Tibial artery (tissue), 4 donors: Measurements from ENCODE around the gene PRDM16.

Source experiments
- DNase-seq, 2 donors: peaks; one replicate each; pipeline ENCODE4 v3.0.0-alpha.2; 2019
- H3K27ac ChIP-seq, 2 donors: fragments of 200-600 bp; sonication (generic) in 1 of 2; 1 replicate in 1 of 2; 2 replicates in 1 of 2; pipeline ENCODE4 v1.5.1; 2018 to 2019; ENCODE audit warnings: mild to moderate bottlenecking in 1 of 2
- H3K27me3 ChIP-seq, 2 donors: fragments of 200-600 bp; sonication (generic) in 1 of 2; one replicate each; pipeline versions ENCODE4 v1.5.1 to v1.6.0; 2016 to 2019
- H3K36me3 ChIP-seq, 3 donors: fragments of 200-600 bp; sonication (generic) in 2 of 3; one replicate each; pipeline ENCODE4 v1.5.1; 2016 to 2019; ENCODE audit warnings: mild to moderate bottlenecking in 2 of 3
- H3K4me1 ChIP-seq, 4 donors: fragments of 200-600 bp; sonication (generic) in 2 of 4; 1 replicate in 3 of 4; 2 replicates in 1 of 4; pipeline ENCODE4 v1.5.1; 2016 to 2019
- H3K4me3 ChIP-seq, 2 donors: fragments of 200-600 bp; sonication (generic) in 1 of 2; 1 replicate in 1 of 2; 2 replicates in 1 of 2; pipeline ENCODE4 v1.5.1; 2018 to 2019; ENCODE audit warnings: mild to moderate bottlenecking in 2 of 2
- H3K9me3 ChIP-seq, 3 donors: fragments of 200-600 bp; sonication (generic) in 1 of 3; one replicate each; pipeline ENCODE4 v1.5.1; 2016 to 2019
- CTCF ChIP-seq, 2 experiments: fragments of 200-600 bp in 1 of 2; fragments of 450-650 bp in 1 of 2; IDR thresholded peaks; one replicate each; pipeline ENCODE4 v1.5.1; 2017 to 2019; ENCODE audit warnings: antibody characterized with exemption in 2 of 2, mild to moderate bottlenecking in 1 of 2, moderate library complexity in 1 of 2
- intact Hi-C: fragments of 100-400 bp; cut with DNase I; formaldehyde crosslinking; loops from one replicate; pipeline ENCODE4 v1.15.0; 2023; ENCODE audit warnings: low total_unique reads

The PRDM16 gene

GRCh38 chr1:3261969-3262579 is 193.1 kb downstream of the PRDM16 start:
- intact Hi-C loops, result no loop called here
- Histone ChIP-seq H3K27me3 (no peaks in the 10 kb centered on the region), H3K27ac (no peak overlapping the region), H3K4me3 (no peak overlapping the region), H3K9me3 (no peaks in the 10 kb centered on the region), H3K4me1 (peaks cover 0 to 65% (median 34%) of the 10 kb centered on the region in 4 donors), H3K36me3 (no peaks in the 10 kb centered on the region)
- no peak for DNase-seq
- TF ChIP-seq CTCF (IDR thresholded peaks at IDR 0.05), result no peak

GRCh38 chr1:3262681-3263286 is 193.8 kb downstream of the PRDM16 start:
- Histone ChIP-seq H3K4me3 (no peak overlapping the region), H3K36me3 (no peaks in the 10 kb centered on the region), H3K27ac (no peak overlapping the region), H3K27me3 (no peaks in the 10 kb centered on the region), H3K9me3 (no peaks in the 10 kb centered on the region), H3K4me1 (peaks cover 0 to 58% (median 34%) of the 10 kb centered on the region in 4 donors)
- TF ChIP-seq CTCF (IDR thresholded peaks at IDR 0.05), result no peak
- intact Hi-C loops, result no loop called here
- DNase-seq, result no peak

- H3K27ac ChIP-seq, result no peak overlapping the region
- no peak for DNase-seq
- TF ChIP-seq CTCF (IDR thresholded peaks at IDR 0.05), result no peak
- intact Hi-C loops, result no loop called here
- H3K4me1 ChIP-seq, result peaks cover 0 to 48% (median 25%) of the 10 kb centered on the region in 4 donors
- no peaks in the 10 kb centered on the region for H3K36me3 ChIP-seq
- no peaks in the 10 kb centered on the region for H3K9me3 ChIP-seq
- H3K27me3 ChIP-seq, result no peaks in the 10 kb centered on the region
- no peak overlapping the region for H3K4me3 ChIP-seq
Measured at GRCh38 chr1:3263790-3264189, 194.8 kb downstream of the PRDM16 start.

- H3K27me3 ChIP-seq, result no peaks in the 10 kb centered on the region
- H3K4me3 ChIP-seq, result no peak overlapping the region
- no peaks in the 10 kb centered on the region for H3K36me3 ChIP-seq
- peaks cover 0 to 41% (median 18%) of the 10 kb centered on the region in 4 donors for H3K4me1 ChIP-seq
- no peak for DNase-seq
- TF ChIP-seq CTCF (IDR thresholded peaks at IDR 0.05), result no peak
- intact Hi-C loops, result no loop called here
- H3K27ac ChIP-seq, result no peak overlapping the region
- H3K9me3 ChIP-seq, result no peaks in the 10 kb centered on the region
Measured at GRCh38 chr1:3264456-3264855, 195.5 kb downstream of the PRDM16 start.

- intact Hi-C loops, result no loop called here
- no peak overlapping the region for H3K4me3 ChIP-seq
- TF ChIP-seq CTCF (IDR thresholded peaks at IDR 0.05), result no peak
- H3K36me3 ChIP-seq, result no peaks in the 10 kb centered on the region
- no peaks in the 10 kb centered on the region for H3K9me3 ChIP-seq
- H3K27ac ChIP-seq, result no peak overlapping the region
- no peaks in the 10 kb centered on the region for H3K27me3 ChIP-seq
- peaks cover 0 to 38% (median 18%) of the 10 kb centered on the region in 4 donors for H3K4me1 ChIP-seq
- no peak for DNase-seq
Measured at GRCh38 chr1:3265835-3266805, 197.1 kb downstream of the PRDM16 start.
